GM21381 (cell line): ENCODE results near the gene MANSC4.

Experiments
- ATAC-seq: cut with Tn5 transposase; IDR thresholded peaks from one replicate; pipeline ENCODE4 v1.9.1; 2021; ENCODE audit warnings: mild to moderate bottlenecking, moderate library complexity; ENCODE audit not compliant: unreplicated experiment

MANSC4 gene

DNA sequence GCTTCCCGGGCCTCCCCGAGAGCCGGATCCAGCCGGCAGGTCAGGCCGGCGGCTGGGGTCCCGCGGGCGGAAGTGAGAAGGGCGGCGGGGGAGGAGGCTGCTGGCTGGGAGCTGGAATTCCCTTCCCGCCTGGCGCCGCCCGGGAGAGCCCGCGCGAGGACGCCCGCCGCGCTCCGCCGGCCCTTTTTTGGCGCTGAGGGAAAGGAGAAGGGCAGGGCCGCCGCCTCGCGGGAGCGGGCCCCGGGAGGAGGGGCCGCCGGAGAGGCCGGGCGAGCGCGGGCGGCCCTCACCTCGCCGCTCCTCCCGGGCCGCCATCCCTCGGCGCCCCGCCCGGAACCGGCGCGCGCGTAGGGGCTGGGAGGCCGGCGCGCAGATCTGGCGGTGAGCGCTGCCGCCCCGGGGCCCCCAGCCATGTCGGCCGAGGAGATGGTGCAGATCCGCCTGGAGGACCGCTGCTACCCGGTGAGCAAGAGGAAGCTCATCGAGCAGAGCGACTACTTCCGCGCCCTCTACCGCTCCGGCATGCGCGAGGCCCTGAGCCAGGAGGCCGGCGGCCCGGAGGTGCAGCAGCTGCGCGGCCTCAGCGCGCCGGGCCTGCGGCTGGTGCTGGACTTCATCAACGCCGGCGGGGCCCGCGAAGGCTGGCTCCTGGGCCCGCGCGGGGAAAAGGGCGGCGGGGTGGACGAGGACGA, at the start of gene MANSC4, which contains the start of gene KLHL42:
TSS of gene MANSC4 (minus strand) at position 317 of the 692 bp plus-strand sequence. CDS start 8,960 bp downstream, outside the sequence.
TSS of gene KLHL42 (plus strand) at position 314 of the 692 bp plus-strand sequence. CDS start at position 412, 98 bp downstream.
- peak; percentile 71 for ATAC-seq

DNA sequence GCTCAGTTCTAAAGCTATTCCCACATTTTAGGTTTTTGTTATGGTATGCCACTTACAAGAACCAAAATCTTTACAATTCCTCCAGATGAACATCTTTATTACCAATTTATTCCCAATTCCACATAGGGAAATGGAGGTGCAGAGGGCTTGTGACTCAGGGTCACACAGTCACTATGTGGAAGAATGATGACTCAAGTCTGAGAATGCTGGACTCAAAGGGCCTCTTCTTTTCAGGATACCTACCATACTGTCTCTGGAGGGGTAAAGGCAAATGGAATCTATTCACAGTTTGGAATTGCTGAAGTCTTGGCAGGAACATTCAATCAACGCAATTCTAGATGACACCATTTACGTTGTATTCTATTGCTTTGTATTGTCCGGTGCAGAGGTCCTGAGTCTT, 48.2 kb upstream of the MANSC4 start:
- ATAC-seq, result no peak

DNA sequence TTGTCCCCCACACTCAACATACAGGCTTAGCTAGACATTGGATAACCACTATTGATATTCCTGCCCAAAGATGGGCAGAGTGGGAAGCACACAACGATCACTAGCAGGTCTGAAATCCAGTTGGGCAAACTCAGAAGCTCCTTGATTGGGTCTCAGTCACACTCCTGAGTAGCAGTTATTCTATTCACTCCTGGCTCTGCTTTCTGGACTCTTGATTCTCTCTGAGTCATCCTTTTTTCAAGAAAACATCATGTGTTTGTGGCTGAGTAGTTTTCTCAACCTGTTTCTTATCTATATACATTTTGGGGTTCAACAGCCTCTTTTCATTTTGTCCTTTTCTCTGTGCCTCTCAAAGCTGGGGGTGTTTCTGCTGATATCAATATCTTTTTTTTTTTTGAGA, 46.0 kb upstream of the MANSC4 start:
- ATAC-seq, result no peak

- ATAC-seq, result peak; percentile 50
These were observed 44.2 kb upstream of the MANSC4 start for GRCh38 chr12:27824126-27824842.

GRCh38 chr12:27823038-27823437, 43.0 kb upstream of the MANSC4 start:
- no peak for ATAC-seq

- peak; percentile 69 for ATAC-seq
These were observed 42.2 kb upstream of the MANSC4 start for GRCh38 chr12:27822076-27822712.

DNA sequence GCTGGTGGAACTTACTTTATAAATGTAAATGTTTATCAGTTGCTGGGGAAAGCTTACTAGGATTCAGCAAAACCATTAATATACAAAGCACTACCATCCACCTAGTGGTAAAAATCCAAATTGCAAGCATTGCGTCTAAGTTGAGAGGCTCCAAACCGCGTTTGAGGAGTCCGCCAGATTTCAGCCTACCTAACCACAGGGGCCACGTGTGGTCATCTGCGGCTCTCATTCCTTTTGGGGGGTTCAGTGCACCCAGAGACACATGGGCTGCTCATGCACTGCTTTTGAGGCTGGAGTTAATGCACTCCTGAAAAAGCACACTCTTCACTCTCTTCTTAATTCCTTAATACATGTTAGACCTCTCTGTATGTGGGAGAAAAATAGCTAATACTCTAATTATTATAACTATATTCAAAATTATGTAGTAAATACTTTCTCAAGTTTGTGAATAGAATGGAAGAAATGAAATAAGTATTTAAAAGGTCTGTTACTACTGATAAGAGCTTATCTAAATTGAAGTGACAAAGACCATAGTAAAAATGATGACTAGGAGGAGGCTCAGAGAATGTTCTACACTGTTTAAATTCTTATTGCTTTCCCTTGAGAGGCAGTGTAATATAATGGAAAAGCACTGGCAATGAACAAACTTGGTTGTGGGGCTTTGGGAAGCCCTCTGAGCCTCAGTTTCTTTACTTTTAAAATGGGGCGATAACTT, 41.4 kb upstream of the MANSC4 start:
- ATAC-seq, result peak; percentile 20

DNA sequence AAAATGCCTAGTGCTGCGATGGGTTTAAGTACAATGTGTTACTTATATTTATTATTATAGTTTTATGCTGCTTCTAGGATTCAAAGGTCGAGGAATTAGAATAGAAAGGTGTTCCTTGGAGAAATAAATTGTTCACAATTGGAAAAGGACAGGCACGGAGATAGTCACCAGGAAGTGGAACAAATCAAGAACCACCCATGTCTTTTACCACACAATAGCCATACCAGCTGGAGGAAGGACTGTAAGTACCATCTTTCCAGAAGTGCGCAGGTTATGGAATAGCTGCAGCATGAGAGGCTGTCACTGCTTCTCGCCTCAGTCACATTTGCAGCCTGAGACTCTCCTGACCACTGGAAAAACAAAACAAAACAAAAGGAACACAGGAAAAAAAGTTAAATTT, 40.5 kb upstream of the MANSC4 start:
- no peak for ATAC-seq

GRCh38 chr12:27818401-27818918, 38.4 kb upstream of the MANSC4 start:
- ATAC-seq, result no peak

DNA sequence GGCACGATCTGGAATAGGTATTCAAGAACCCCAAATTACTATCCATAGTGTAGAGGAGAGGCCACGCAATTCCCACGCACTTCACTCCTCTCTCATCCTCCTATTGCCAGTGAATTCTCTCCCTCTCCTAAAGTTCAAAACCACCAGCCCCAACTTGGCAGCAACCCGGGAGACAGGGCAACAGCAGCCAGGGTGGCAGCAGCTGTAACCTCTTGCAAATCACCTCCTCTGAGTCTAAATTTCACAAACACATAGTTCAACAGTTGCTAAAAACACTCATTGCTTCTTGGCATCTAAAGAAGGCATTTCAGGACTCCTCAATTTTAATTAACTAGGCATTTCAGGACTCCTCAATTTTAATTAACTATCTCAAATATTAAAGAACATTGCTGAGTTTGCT, 37.7 kb upstream of the MANSC4 start:
- ATAC-seq, result no peak

GRCh38 chr12:27814851-27815591, 35.0 kb upstream of the MANSC4 start:
- no peak for ATAC-seq

DNA sequence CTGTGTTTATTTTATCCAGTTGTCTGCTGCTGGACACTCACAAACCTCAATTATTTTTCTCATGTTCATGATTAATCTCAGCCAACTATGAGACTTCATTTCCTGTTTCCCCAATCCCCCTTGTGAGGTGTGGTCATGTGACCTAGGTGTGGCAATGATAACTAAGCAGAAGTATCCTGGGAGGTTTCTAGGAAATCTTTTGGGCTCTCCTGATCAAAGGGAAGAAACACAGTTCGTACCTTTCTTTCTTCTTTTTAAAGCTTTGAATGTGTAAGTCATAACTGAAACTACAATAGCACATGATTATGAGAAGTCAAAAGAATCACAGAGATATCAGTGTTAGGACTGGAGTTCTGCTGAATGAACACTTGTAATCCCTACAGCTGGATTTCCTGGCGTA, 34.4 kb upstream of the MANSC4 start:
- no peak for ATAC-seq

DNA sequence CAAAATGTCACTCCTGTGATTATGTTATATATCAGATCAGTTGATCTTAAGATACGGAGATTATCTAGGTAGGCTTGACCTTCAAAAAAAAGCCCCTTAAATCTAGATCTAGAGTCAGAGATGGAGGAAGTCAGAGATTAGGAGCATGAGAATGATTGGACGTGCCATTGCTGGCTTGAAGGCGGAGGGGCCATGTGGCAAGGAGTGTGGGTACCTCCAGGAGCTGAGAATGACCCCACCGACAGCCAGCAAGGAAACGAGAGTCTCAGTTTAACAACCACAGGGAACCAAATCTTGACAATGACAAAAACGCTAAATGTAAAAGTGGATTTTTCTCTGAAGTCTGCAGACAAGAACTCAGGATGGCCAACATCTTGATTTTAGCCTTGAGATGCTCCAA, 32.5 kb upstream of the MANSC4 start:
- no peak for ATAC-seq

- ATAC-seq, result no peak
These were observed 30.7 kb upstream of the MANSC4 start for GRCh38 chr12:27810756-27811155.

DNA sequence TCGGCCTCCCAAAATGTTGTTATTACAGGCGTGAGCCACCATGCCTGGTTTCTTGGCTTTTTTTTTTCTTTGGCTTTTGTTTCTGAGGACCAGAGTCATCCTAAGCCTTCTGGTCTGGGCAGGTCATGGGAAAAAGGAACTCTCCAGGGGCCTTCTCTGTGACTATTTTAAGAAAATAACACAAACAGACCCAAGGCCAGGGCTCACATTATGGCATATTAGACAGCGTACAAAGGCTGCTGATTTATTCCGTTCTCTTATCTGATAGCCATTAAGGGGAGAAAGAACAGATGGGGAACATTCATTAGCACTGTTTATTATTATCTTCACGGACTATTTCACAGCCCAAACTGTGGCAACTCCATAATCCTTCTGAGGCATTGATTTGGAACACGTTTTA, 28.8 kb upstream of the MANSC4 start:
- no peak for ATAC-seq

DNA sequence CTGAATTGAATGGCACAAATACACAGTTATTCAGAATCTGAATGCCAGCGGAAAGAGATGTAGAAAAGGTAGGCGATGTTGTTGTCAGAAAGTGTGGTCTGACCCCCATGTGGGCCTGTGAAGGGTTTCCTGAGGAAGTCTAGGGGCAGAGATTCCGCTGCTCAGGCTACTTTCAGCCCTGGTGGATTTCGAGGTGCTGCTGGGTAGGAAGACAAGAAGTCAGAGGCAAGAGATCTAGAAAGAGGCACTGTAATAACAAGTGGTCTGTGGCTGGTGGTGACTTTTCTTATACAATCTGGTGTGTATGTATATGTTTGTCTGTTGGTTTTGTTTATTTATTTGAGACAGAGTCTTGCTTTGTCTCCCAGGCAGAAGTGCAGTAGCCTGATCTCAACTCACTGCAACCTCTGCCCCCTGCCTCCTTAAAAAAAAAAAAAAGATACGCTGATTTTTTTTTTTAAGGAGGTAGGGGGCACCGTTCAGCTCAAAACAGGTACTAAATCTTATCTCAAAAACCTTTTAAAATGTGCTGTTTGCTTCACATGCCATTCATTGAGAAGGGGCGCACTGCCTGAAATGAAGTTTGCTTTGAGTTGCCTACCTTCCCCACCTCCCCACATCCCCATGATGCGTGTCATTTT, 27.1 kb upstream of the MANSC4 start:
- no peak for ATAC-seq

GRCh38 chr12:27806259-27806658, 26.2 kb upstream of the MANSC4 start:
- ATAC-seq, result no peak

DNA sequence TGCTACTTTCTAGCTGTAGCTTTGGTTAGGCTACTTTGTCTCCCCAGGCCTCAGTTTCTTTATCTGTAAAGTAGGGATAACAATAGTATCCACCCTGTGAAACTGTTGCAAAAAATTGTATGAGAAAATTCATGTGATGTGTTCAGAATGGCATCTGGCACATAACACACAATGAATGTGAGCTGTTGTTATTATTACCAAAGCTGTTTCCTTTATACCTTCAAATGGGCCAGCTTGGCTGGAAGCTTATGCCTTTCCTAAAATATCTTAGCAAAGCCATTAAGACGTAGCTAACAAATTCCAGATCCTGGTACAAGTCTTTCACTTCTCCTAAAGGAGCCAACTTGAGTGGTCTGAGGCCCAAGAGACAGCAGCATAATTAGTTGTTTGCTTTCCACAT, 25.2 kb upstream of the MANSC4 start:
- ATAC-seq, result no peak

GRCh38 chr12:27802936-27803335, 22.9 kb upstream of the MANSC4 start:
- ATAC-seq, result no peak

GRCh38 chr12:27802511-27802910, 22.5 kb upstream of the MANSC4 start:
- ATAC-seq, result no peak
